Measurements from ENCODE around the gene FGF18.

FGF18 gene

GRCh38 chr5:171422495-171422894 lies 3.0 kb downstream of the FGF18 start:
- Histone ChIP-seq H4K20me1 (ENCODE audit: insufficient read depth) (no peaks in the 10 kb centered on the region), H2AFZ (ENCODE audit: low read depth) (no peak overlapping the region), H3K27ac (no peak overlapping the region), H3K9ac (no peak overlapping the region), H3K4me2 (no peak overlapping the region), H3K4me1 (ENCODE audit: low read depth, poor library complexity, severe bottlenecking) (peaks cover 6% of the 10 kb centered on the region), H3K79me2 (ENCODE audit: insufficient read depth, low read depth) (no peaks in the 10 kb centered on the region), H3K36me3 (ENCODE audit: insufficient read depth) (no peaks in the 10 kb centered on the region), H3K27me3 (ENCODE audit: insufficient read depth, low read depth) (no peaks in the 10 kb centered on the region), H3K4me3 (IDR thresholded peaks at IDR 0.05; ENCODE audit: insufficient read depth, low read depth, low read length) (no peak overlapping the region)
- TF ChIP-seq CTCF (conservative IDR thresholded peaks at IDR 0.05; ENCODE audit: low read depth, low read length), result no peak

DNA sequence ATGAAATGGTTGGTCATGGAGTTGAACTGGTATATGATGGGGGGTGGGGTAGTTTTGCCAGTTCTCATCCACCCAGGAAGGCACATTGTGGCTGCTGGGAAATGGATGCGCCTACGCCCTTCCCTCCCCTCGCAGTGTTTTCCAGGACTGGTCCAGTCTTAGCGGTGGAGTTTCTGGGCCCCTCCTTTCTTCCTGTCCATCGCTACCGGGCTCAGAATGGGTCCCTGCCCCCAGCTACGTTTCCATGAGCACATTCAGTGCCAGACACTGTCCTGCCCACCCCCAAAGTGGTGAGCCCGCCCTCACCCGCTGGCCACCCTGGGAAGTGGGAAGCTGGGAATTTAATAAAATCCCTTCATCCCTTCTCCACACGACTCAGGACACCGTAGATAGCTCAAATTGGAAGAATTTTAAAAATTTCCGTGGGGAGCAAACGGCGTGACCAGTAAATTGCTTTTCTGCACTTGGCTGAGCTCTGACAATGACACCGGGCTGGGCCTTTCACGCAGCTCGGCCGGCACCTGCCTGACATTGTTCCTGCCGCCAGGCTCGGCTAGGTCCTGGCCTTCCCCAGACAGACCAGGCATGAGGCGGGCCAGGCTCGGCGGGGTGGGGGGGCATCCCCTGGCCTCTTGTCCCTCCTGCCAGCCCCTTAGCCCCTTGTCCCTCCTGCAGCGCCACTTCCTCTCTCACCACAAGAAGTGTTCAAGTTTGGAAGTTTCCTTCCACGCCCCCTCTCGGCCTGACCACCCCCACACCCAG lies 3.6 kb downstream of the FGF18 start:
- Histone ChIP-seq H2AFZ (ENCODE audit: low read depth) (no peak overlapping the region), H4K20me1 (ENCODE audit: insufficient read depth) (no peaks in the 10 kb centered on the region), H3K9ac (no peak overlapping the region), H3K36me3 (ENCODE audit: insufficient read depth) (no peaks in the 10 kb centered on the region), H3K4me2 (no peak overlapping the region), H3K27me3 (ENCODE audit: insufficient read depth, low read depth) (no peaks in the 10 kb centered on the region), H3K27ac (no peak overlapping the region), H3K4me3 (IDR thresholded peaks at IDR 0.05; ENCODE audit: insufficient read depth, low read depth, low read length) (no peak overlapping the region), H3K79me2 (ENCODE audit: insufficient read depth, low read depth) (no peaks in the 10 kb centered on the region), H3K4me1 (ENCODE audit: low read depth, poor library complexity, severe bottlenecking) (peaks cover 5% of the 10 kb centered on the region)
- TF ChIP-seq CTCF (conservative IDR thresholded peaks at IDR 0.05; ENCODE audit: low read depth, low read length), result no peak

- no peaks in the 10 kb centered on the region for H3K36me3 ChIP-seq (ENCODE audit: insufficient read depth)
- no peak overlapping the region for H3K4me2 ChIP-seq
- no peak overlapping the region for H3K4me3 ChIP-seq (IDR thresholded peaks at IDR 0.05; ENCODE audit: insufficient read depth, low read depth, low read length)
- no peak overlapping the region for H3K27ac ChIP-seq
- H2AFZ ChIP-seq (ENCODE audit: low read depth), result no peak overlapping the region
- TF ChIP-seq CTCF (conservative IDR thresholded peaks at IDR 0.05; ENCODE audit: low read depth, low read length), result no peak
- no peaks in the 10 kb centered on the region for H4K20me1 ChIP-seq (ENCODE audit: insufficient read depth)
- H3K27me3 ChIP-seq (ENCODE audit: insufficient read depth, low read depth), result no peaks in the 10 kb centered on the region
- no peaks in the 10 kb centered on the region for H3K4me1 ChIP-seq (ENCODE audit: low read depth, poor library complexity, severe bottlenecking)
- H3K9ac ChIP-seq, result no peak overlapping the region
- no peaks in the 10 kb centered on the region for H3K79me2 ChIP-seq (ENCODE audit: insufficient read depth, low read depth)
Observed at GRCh38 chr5:171424726-171425125, 5.3 kb downstream of the FGF18 start.

- no peak overlapping the region for H2AFZ ChIP-seq (ENCODE audit: low read depth)
- no peaks in the 10 kb centered on the region for H3K36me3 ChIP-seq (ENCODE audit: insufficient read depth)
- no peak overlapping the region for H3K4me2 ChIP-seq
- no peaks in the 10 kb centered on the region for H3K4me1 ChIP-seq (ENCODE audit: low read depth, poor library complexity, severe bottlenecking)
- H3K27ac ChIP-seq, result no peak overlapping the region
- TF ChIP-seq CTCF (conservative IDR thresholded peaks at IDR 0.05; ENCODE audit: low read depth, low read length), result no peak
- no peaks in the 10 kb centered on the region for H4K20me1 ChIP-seq (ENCODE audit: insufficient read depth)
- no peaks in the 10 kb centered on the region for H3K79me2 ChIP-seq (ENCODE audit: insufficient read depth, low read depth)
- H3K27me3 ChIP-seq (ENCODE audit: insufficient read depth, low read depth), result no peaks in the 10 kb centered on the region
- no peak overlapping the region for H3K4me3 ChIP-seq (IDR thresholded peaks at IDR 0.05; ENCODE audit: insufficient read depth, low read depth, low read length)
- H3K9ac ChIP-seq, result no peak overlapping the region
Observed at GRCh38 chr5:171425596-171426244, 6.3 kb downstream of the FGF18 start.

Measured in KMS-11 (cell line).